SH-SY5Y (cell line): ENCODE measurements around the gene MAP1LC3A.

Source experiments
- GATA2 ChIP-seq: IDR thresholded peaks from 2 replicates; pipeline ENCODE4 v1.6.1; 2011; ENCODE audit warnings: mild to moderate bottlenecking, low read depth, low read length
- GATA3 ChIP-seq: IDR thresholded peaks from 2 replicates; pipeline ENCODE4 v1.6.1; 2011; ENCODE audit warnings: low read depth, mild to moderate bottlenecking, low read length, moderate library complexity

GRCh38 chr20:34515484-34516246 lies 42.9 kb upstream of the MAP1LC3A start:
- no peak for TF ChIP-seq GATA2
- no peak for TF ChIP-seq GATA3
